ENCODE data around the gene PALM2AKAP2.

Gene PALM2AKAP2

DNA sequence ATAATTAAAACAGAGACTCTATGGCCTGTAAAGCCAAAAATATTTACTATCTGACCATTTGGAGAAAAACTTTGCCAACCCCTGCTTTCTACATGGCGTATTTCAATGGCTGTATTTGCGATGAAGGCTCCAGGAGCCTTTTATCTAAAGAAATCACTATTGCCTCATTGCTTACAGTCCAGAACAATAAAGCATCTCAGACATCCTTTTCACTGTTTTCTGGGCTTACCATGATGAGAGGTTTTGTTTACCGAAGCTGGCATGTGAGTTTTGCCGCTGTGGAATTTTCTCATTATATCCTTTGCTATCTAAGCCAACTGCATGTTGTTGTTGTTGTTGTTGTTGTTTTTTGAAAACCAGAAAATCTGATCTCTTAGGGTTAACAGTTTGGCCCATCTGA lies 13.9 kb downstream of the PALM2AKAP2 start:
- ATAC-seq (ENCODE audit: insufficient read depth, low read depth) (no peak), DNase-seq (no peak)
- H4K20me1 ChIP-seq (ENCODE audit: insufficient read depth, low read length) = no peaks in the 10 kb centered on the region
- H2AFZ ChIP-seq (ENCODE audit: low read depth, low read length) = no peak overlapping the region
- no peak overlapping the region for H3K4me3 ChIP-seq (ENCODE audit: low read depth in 1 of 2, low read length in 2 of 2)
- no peak overlapping the region for H3K9ac ChIP-seq (ENCODE audit: low read depth, low read length)
- TF ChIP-seq, protein P1, sequence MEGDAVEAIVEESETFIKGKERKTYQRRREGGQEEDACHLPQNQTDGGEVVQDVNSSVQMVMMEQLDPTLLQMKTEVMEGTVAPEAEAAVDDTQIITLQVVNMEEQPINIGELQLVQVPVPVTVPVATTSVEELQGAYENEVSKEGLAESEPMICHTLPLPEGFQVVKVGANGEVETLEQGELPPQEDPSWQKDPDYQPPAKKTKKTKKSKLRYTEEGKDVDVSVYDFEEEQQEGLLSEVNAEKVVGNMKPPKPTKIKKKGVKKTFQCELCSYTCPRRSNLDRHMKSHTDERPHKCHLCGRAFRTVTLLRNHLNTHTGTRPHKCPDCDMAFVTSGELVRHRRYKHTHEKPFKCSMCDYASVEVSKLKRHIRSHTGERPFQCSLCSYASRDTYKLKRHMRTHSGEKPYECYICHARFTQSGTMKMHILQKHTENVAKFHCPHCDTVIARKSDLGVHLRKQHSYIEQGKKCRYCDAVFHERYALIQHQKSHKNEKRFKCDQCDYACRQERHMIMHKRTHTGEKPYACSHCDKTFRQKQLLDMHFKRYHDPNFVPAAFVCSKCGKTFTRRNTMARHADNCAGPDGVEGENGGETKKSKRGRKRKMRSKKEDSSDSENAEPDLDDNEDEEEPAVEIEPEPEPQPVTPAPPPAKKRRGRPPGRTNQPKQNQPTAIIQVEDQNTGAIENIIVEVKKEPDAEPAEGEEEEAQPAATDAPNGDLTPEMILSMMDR (IDR thresholded peaks at IDR 0.05; ENCODE audit: borderline replicate concordance, extremely low read depth, low read length, poor library complexity, severe bottlenecking) = no peak
- TF ChIP-seq EZH2 (IDR thresholded peaks at IDR 0.05; ENCODE audit: borderline replicate concordance, low read depth, low read length, severe bottlenecking) = no peak
- no peaks in the 10 kb centered on the region for H3K79me2 ChIP-seq (ENCODE audit: insufficient read depth, low read length)
- H3K9me3 ChIP-seq (ENCODE audit: insufficient read depth, low read length, severe bottlenecking) = no peaks in the 10 kb centered on the region
- no peak overlapping the region for H3K4me2 ChIP-seq (ENCODE audit: insufficient read depth, low read length)
- no peak overlapping the region for H3K27ac ChIP-seq (ENCODE audit: low read length)
- H3K27me3 ChIP-seq (ENCODE audit: insufficient read depth, low read length, poor library complexity) = no peaks in the 10 kb centered on the region
- no peaks in the 10 kb centered on the region for H3K36me3 ChIP-seq (ENCODE audit: insufficient read depth, low read length)
- H3K4me1 ChIP-seq (ENCODE audit: insufficient read depth, low read length) = no peaks in the 10 kb centered on the region

DNA sequence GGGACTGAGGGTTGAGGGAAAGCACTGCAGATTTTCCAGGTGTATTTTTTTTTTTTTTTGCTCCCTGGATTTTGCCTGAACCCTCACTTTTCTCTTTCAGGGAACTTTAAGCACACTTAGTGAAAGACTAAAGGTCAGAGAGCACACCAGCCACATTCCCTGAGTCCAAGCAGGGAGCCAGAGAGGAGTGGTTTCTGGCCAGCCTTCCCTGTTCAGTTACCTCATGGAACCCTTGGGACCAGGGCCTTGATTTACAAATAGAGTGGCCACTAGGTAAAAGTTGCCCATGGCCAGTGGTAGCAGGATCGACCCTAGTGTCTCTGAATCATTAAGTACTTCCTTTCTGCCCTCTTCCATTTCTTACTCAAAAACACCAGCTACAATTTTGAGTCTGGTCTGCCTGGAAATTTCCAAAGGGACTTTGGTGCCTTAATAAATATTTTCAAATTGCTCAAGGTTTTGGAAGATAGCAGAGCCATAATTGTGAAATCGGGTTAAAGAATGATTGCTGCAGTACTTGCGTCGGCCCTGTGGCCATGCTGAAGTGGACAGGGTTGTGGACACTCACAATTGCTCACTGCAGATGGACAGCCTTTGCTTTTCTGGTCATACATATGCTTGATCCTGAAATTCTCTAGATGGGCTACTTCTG lies 14.5 kb downstream of the PALM2AKAP2 start:
- Histone ChIP-seq H3K9me3 (ENCODE audit: insufficient read depth, low read length, severe bottlenecking) (no peaks in the 10 kb centered on the region), H3K27ac (ENCODE audit: low read length) (no peak overlapping the region), H3K9ac (ENCODE audit: low read depth, low read length) (no peak overlapping the region), H3K4me3 (ENCODE audit: low read depth in 1 of 2, low read length in 2 of 2) (no peak overlapping the region), H3K27me3 (ENCODE audit: insufficient read depth, low read length, poor library complexity) (no peaks in the 10 kb centered on the region), H3K4me2 (ENCODE audit: insufficient read depth, low read length) (no peak overlapping the region), H2AFZ (ENCODE audit: low read depth, low read length) (no peak overlapping the region), H3K4me1 (ENCODE audit: insufficient read depth, low read length) (no peaks in the 10 kb centered on the region), H3K36me3 (ENCODE audit: insufficient read depth, low read length) (no peaks in the 10 kb centered on the region), H4K20me1 (ENCODE audit: insufficient read depth, low read length) (no peaks in the 10 kb centered on the region), H3K79me2 (ENCODE audit: insufficient read depth, low read length) (no peaks in the 10 kb centered on the region)
- ATAC-seq (ENCODE audit: insufficient read depth, low read depth) (no peak), DNase-seq (no peak)
- TF ChIP-seq, protein P1 (IDR thresholded peaks at IDR 0.05; ENCODE audit: borderline replicate concordance, extremely low read depth, low read length, poor library complexity, severe bottlenecking) = no peak
- no peak for TF ChIP-seq EZH2 (IDR thresholded peaks at IDR 0.05; ENCODE audit: borderline replicate concordance, low read depth, low read length, severe bottlenecking)

DNA sequence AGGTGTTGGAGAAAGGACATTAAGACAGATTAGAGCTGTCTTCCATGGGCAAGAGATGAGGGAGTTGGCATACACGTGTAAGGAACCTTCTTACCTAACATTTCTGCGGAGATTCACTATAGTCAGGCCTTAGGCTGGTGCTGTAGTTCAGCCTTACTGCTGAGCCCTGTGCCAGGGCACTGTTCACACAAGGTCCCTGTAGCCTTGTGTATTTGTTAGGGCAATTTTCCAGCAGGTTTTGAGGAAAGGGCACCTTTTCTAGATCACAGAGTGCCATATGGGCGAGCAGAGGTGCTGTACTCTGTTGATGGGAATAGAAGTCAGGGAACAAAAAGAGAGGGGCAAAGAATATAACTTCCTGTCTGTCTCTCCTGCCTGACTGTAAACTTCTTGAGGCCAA lies 15.6 kb downstream of the PALM2AKAP2 start:
- no peaks in the 10 kb centered on the region for H3K79me2 ChIP-seq (ENCODE audit: insufficient read depth, low read length)
- no peak for DNase-seq
- no peaks in the 10 kb centered on the region for H3K9me3 ChIP-seq (ENCODE audit: insufficient read depth, low read length, severe bottlenecking)
- H4K20me1 ChIP-seq (ENCODE audit: insufficient read depth, low read length) = no peaks in the 10 kb centered on the region
- no peak overlapping the region for H2AFZ ChIP-seq (ENCODE audit: low read depth, low read length)
- H3K27me3 ChIP-seq (ENCODE audit: insufficient read depth, low read length, poor library complexity) = no peaks in the 10 kb centered on the region
- H3K4me2 ChIP-seq (ENCODE audit: insufficient read depth, low read length) = no peak overlapping the region
- H3K4me1 ChIP-seq (ENCODE audit: insufficient read depth, low read length) = no peaks in the 10 kb centered on the region
- no peak for ATAC-seq (ENCODE audit: insufficient read depth, low read depth)
- no peak overlapping the region for H3K4me3 ChIP-seq (ENCODE audit: low read depth in 1 of 2, low read length in 2 of 2)
- no peaks in the 10 kb centered on the region for H3K36me3 ChIP-seq (ENCODE audit: insufficient read depth, low read length)
- no peak overlapping the region for H3K9ac ChIP-seq (ENCODE audit: low read depth, low read length)
- H3K27ac ChIP-seq (ENCODE audit: low read length) = no peak overlapping the region
- TF ChIP-seq, protein P1 (IDR thresholded peaks at IDR 0.05; ENCODE audit: borderline replicate concordance, extremely low read depth, low read length, poor library complexity, severe bottlenecking) = no peak
- TF ChIP-seq EZH2 (IDR thresholded peaks at IDR 0.05; ENCODE audit: borderline replicate concordance, low read depth, low read length, severe bottlenecking) = no peak
